ENCODE measurements around the gene CNPY4.

CNPY4 gene

DNA sequence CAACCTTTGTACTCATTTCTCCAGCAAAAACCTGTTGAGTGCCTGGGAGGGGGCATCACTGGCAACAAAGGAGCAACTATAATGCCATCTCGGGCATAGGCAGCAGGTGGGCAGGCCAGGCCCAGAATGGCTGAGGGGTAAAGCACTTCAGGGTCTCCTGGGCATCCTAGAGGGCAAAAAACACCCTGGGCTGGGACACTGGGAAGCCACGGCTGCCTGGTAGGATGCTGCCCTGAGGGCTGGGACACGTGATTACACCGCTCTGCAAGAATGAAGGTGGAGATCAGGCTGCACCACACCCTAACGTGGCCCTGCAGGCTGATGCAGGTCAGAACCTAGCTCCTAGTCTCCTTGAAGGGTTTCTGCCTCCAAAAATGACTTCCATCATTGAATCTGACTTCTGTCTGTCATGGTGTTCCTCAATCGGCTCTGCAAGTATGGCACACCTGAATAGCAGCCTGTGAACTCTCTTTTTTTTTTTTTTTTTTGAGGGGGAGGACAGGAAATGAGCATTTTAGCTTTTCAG, 43.6 kb downstream of the CNPY4 start:
- H3K9me3 Mint-ChIP-seq: no peaks in the 10 kb centered on the region
- peaks cover 26% of the 10 kb centered on the region for H3K27me3 Mint-ChIP-seq
- no peak overlapping the region for H3K27ac Mint-ChIP-seq (ENCODE audit: low read depth)
- H3K36me3 Mint-ChIP-seq (ENCODE audit: insufficient read depth): peaks cover 5% of the 10 kb centered on the region
- peaks cover 30% of the 10 kb centered on the region for H3K4me1 Mint-ChIP-seq
- peak overlapping the region; percentile 50 for H3K4me3 Mint-ChIP-seq
- peak; percentile 10 for ATAC-seq (replicated peaks; ENCODE audit: extremely low read depth, poor library complexity, severe bottlenecking)
- no peak for DNase-seq (ENCODE audit: low spot score in 2 of 2)

DNA sequence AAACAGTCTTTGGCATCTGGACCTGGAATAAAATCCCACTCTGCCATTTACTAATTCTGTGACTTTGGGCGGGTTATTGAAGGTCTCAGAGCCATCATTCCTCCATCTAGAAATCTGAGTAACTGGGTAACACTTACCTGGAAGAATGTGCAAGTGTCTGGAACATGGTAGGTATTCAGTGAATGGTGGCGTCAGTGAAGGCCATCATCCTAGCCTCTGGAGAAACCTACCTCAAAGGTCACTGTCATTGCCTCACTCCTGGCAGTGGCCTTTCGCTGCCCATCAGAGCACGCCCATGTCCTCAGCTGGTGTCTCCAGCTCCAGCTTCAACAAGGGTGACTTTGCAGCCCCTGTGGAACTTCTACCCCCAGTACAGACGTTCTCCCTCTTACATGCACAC, 44.4 kb downstream of the CNPY4 start:
- peaks cover 34% of the 10 kb centered on the region for H3K27me3 Mint-ChIP-seq
- H3K27ac Mint-ChIP-seq (ENCODE audit: low read depth): no peak overlapping the region
- ATAC-seq (replicated peaks; ENCODE audit: extremely low read depth, poor library complexity, severe bottlenecking) (no peak), DNase-seq (ENCODE audit: low spot score in 2 of 2) (no peak)
- no peak overlapping the region for H3K4me3 Mint-ChIP-seq
- H3K4me1 Mint-ChIP-seq: peaks cover 38% of the 10 kb centered on the region
- peaks cover 5% of the 10 kb centered on the region for H3K36me3 Mint-ChIP-seq (ENCODE audit: insufficient read depth)
- no peaks in the 10 kb centered on the region for H3K9me3 Mint-ChIP-seq

DNA sequence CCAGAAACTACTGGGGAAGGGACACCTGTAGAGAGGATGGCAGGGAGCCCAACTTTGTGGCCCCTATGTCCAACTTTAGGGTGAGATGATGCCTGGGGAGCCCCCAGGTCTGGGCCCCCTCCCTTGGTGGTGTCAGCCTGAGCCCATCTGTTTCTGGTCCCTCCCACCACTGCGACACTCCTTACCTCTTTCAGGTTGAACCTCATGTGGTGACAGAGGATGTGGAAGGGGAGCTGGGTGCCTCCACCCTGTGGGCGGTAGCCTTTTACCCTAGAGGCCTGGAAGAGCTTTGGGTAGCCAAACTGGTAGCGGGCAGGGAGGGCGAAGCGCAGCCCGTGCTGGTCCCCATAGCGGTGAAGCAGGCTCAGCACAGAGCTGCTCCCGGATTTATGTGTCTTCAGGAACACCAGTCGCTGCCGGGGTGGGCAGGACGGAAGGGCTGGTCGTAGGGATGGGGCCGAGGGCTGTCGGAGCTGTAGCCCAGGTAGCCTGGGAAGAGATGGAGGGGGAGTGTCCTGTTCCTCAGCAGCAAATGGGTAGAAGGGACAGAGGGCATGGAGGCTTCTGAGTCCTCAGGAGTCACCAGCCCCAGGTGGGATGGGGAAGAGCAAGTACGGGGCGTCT, 47.0 kb downstream of the CNPY4 start:
- H3K4me3 Mint-ChIP-seq: peak overlapping the region; percentile 51
- peaks cover 48% of the 10 kb centered on the region for H3K4me1 Mint-ChIP-seq
- no peaks in the 10 kb centered on the region for H3K9me3 Mint-ChIP-seq
- ATAC-seq (replicated peaks; ENCODE audit: extremely low read depth, poor library complexity, severe bottlenecking) (peak; percentile 35), DNase-seq (ENCODE audit: low spot score in 2 of 2) (no peak)
- H3K36me3 Mint-ChIP-seq (ENCODE audit: insufficient read depth): peaks cover 7% of the 10 kb centered on the region
- H3K27ac Mint-ChIP-seq (ENCODE audit: low read depth): no peak overlapping the region
- H3K27me3 Mint-ChIP-seq: peaks cover 48% of the 10 kb centered on the region

DNA sequence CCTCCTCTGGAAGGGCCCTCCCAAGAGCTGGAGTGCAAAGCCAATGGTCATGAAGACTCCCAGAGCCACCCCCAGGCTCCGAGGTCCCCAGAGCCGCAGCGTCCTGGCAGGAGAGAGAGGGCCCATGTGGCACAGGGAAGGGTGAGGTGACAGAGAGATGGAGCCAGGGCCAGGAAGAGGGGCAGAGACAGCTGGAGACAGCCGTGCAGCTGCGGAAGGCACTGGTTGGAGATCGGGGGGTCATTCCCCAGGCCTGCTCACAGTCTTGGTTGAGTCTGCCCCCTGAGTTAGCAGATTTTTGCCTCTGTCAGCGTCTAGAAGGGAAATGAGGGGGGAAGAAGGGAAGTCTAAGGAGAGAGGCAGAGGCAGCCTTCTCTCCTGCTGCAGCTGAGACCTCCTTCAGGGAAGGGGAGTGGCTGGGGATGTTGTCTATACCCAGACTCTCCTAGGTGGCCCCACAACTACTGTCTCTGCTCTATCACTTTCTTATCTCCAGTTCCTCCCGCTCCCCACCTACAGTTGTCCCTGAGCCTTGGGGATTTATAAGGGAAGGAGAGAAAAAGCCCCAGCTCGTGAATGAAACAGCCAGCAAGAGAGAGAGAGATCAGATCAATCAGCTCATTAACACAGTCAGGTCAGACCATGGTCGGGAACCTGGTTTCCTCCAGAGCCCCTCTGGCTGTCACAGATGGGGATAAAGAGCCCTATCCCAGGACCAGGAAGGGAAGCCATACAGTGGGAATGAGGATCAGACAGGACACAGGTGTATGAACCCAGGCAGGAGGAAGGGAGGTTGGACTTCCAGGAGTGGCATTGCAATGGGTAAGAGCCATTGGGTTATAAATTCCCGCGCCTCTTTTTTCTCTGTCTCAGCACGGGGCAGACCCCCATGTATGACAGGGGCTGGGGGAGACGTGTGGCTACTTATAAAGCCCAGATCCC, 47.8 kb downstream of the CNPY4 start:
- H3K9me3 Mint-ChIP-seq: no peaks in the 10 kb centered on the region
- ATAC-seq (replicated peaks; ENCODE audit: extremely low read depth, poor library complexity, severe bottlenecking): no peak
- no peak for DNase-seq (ENCODE audit: low spot score in 2 of 2)
- peaks cover 48% of the 10 kb centered on the region for H3K27me3 Mint-ChIP-seq
- no peak overlapping the region for H3K27ac Mint-ChIP-seq (ENCODE audit: low read depth)
- H3K4me1 Mint-ChIP-seq: peaks cover 53% of the 10 kb centered on the region
- H3K36me3 Mint-ChIP-seq (ENCODE audit: insufficient read depth): peaks cover 7% of the 10 kb centered on the region
- H3K4me3 Mint-ChIP-seq: peak overlapping the region; percentile 64

DNA sequence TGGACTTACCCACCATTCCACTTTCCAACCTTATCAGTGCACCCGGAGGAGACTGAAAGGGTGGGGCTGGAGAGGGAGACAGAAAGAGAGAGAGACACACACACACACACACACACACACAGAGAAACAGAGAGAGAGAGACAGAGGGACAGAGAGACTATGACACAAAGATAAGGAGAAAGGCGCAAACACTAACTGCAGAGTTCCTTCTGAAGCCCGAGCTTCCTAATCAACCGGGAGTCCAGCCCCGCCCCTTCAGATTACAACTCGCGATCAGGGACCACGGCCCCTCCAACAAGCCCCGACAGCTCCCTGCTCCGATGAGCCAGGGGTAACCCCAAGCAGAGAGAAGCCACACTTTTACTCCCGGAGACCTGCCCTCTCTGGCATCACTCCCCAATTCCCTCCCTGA, 48.5 kb downstream of the CNPY4 start:
- H3K36me3 Mint-ChIP-seq (ENCODE audit: insufficient read depth): peaks cover 7% of the 10 kb centered on the region
- peak overlapping the region; percentile 6 for H3K27ac Mint-ChIP-seq (ENCODE audit: low read depth)
- H3K27me3 Mint-ChIP-seq: peaks cover 48% of the 10 kb centered on the region
- peaks cover 53% of the 10 kb centered on the region for H3K4me1 Mint-ChIP-seq
- DNase-seq (ENCODE audit: low spot score in 2 of 2): no peak
- no peaks in the 10 kb centered on the region for H3K9me3 Mint-ChIP-seq
- peak overlapping the region; percentile 64 for H3K4me3 Mint-ChIP-seq
- no peak for ATAC-seq (replicated peaks; ENCODE audit: extremely low read depth, poor library complexity, severe bottlenecking)

DNA sequence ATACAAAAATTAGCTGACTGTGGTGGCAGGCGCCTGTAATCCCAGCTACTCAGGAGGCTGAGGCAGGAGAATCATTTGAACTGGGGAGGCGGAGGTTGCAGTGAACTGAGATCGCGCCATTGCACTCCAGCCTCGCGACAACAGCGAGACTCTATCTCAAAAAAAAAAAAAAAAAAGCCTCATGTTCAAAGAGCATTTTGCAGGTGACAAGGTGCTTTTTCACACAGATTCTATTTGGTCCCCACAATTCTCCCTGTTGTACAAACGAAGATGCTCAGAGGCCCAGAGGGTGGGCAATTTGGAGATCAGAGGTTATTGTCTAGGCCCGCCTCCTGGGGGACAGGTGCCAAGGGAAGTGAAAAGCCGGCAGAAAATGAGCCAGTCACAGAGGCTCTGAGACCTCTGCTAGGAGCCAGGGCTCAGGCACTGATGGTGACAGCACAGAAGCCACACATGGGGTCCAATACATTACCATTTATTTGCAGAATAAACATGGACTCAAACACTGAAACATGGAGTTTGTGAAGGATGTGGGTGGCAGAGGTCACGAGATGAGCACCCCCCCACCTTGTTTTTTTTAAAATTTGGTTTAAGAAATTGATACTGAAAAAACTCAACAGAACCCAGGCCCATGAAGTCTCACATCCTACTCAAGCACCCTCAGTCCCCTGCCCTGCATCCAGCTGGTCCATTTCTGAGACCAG, 49.9 kb downstream of the CNPY4 start:
- ATAC-seq (replicated peaks; ENCODE audit: extremely low read depth, poor library complexity, severe bottlenecking): no peak
- no peaks in the 10 kb centered on the region for H3K9me3 Mint-ChIP-seq
- peaks cover 48% of the 10 kb centered on the region for H3K27me3 Mint-ChIP-seq
- H3K27ac Mint-ChIP-seq (ENCODE audit: low read depth): no peak overlapping the region
- H3K36me3 Mint-ChIP-seq (ENCODE audit: insufficient read depth): peaks cover 6% of the 10 kb centered on the region
- H3K4me3 Mint-ChIP-seq: peak overlapping the region; percentile 64
- no peak for DNase-seq (ENCODE audit: low spot score in 2 of 2)
- peaks cover 47% of the 10 kb centered on the region for H3K4me1 Mint-ChIP-seq

DNA sequence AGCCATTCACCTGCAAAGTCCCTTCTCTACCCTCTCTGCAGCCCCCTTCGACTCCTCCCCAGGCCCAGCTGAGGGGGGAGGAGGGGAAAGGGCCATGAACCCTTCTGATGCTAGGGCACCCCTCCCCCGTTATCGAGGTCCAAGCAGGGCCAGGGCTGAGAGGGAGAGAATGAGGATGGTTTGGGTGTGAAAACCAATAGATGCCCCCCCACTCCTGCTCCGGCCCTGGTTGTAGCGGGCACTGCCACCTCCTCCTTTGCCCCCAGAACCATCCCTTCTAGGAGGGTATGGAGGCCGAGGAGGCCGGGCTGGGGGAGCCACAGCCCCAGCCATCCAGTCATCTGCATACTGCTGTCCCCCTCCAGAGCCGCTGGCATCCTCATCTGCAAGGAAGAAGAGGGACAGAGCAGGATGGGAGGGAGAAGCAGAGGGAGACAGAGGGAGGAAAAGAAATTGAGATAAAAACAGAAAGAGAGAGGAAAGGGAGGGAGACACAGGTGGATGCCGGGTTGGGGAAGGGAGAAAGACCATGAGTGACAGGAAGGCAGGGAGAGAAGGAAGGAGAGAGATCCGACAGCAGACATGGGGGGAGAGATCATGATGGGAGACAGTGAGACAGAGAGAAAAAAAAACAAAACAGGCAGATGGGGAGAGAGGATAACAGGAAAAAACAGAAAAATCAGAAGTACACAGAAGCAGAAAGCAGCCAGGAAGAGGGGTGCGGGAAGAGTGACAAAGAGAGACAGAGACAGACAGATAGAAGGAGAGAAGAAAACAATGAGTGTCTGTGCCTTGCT, 50.9 kb downstream of the CNPY4 start:
- Mint-ChIP-seq H3K4me1 (peaks cover 47% of the 10 kb centered on the region), H3K9me3 (no peaks in the 10 kb centered on the region), H3K4me3 (peak overlapping the region; percentile 66), H3K27ac (ENCODE audit: low read depth) (peak overlapping the region; percentile 82), H3K36me3 (ENCODE audit: insufficient read depth) (peaks cover 6% of the 10 kb centered on the region), H3K27me3 (peaks cover 48% of the 10 kb centered on the region)
- ATAC-seq (replicated peaks; ENCODE audit: extremely low read depth, poor library complexity, severe bottlenecking) (no peak), DNase-seq (ENCODE audit: low spot score in 2 of 2) (no peak)

DNA sequence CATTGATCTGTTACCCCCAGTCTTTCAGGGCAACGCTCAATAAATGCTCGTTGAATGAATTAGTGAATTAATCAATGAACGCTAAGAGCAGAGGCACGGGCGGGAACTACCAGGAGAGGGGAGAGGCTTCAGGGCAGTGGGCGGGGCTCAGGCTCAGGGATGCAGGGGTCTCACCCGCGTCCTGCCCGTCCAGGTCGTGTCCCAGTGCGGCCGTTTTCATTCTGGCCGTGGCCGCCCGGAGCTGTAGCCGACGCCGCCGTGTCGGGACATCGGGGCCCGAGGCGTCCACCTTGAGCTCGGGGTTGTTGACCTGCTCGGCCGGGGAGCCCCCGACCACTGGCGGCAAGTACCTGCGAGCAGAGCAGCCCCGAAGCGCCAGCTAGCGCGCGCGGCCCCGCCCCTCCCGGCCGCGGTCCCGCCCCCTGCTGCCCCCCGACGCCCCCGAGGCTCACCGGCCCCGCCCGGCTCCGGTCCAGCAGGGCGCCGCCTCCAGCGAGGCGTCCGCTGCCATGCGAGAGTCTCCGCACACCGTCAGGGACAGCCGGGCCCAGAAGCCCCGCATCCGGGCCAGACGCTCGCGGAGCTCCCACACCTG, 51.8 kb downstream of the CNPY4 start:
- Mint-ChIP-seq H3K27ac (ENCODE audit: low read depth) (peak overlapping the region; percentile 82), H3K9me3 (no peaks in the 10 kb centered on the region), H3K36me3 (ENCODE audit: insufficient read depth) (peaks cover 6% of the 10 kb centered on the region), H3K27me3 (peaks cover 41% of the 10 kb centered on the region), H3K4me3 (peak overlapping the region; percentile 66), H3K4me1 (peaks cover 43% of the 10 kb centered on the region)
- no peak for DNase-seq (ENCODE audit: low spot score in 2 of 2)
- ATAC-seq (replicated peaks; ENCODE audit: extremely low read depth, poor library complexity, severe bottlenecking): peak; percentile 66

DNA sequence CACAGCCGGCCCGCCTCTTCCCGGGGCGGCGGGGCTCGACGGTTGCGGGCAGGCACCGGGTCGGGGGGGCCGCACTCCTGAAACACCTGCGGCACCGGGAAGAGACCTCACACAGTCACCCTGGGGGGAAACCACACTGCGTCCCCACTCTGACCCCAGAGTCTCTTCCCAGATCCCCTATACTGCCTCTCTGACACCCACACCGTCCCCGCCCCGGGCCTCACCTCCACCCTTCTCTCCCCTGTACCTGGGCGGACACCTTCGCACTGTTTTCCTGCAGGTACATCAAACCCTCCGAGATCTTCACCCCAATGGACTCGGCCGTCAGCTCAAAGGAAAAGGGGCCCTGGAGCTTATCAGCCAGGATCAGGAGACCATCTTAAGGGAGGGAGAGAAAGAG, 52.4 kb downstream of the CNPY4 start:
- DNase-seq (ENCODE audit: low spot score in 2 of 2): no peak
- peaks cover 43% of the 10 kb centered on the region for H3K4me1 Mint-ChIP-seq
- H3K27me3 Mint-ChIP-seq: peaks cover 34% of the 10 kb centered on the region
- no peaks in the 10 kb centered on the region for H3K9me3 Mint-ChIP-seq
- peaks cover 6% of the 10 kb centered on the region for H3K36me3 Mint-ChIP-seq (ENCODE audit: insufficient read depth)
- peak; percentile 10 for ATAC-seq (replicated peaks; ENCODE audit: extremely low read depth, poor library complexity, severe bottlenecking)
- peak overlapping the region; percentile 76 for H3K4me3 Mint-ChIP-seq
- no peak overlapping the region for H3K27ac Mint-ChIP-seq (ENCODE audit: low read depth)

DNA sequence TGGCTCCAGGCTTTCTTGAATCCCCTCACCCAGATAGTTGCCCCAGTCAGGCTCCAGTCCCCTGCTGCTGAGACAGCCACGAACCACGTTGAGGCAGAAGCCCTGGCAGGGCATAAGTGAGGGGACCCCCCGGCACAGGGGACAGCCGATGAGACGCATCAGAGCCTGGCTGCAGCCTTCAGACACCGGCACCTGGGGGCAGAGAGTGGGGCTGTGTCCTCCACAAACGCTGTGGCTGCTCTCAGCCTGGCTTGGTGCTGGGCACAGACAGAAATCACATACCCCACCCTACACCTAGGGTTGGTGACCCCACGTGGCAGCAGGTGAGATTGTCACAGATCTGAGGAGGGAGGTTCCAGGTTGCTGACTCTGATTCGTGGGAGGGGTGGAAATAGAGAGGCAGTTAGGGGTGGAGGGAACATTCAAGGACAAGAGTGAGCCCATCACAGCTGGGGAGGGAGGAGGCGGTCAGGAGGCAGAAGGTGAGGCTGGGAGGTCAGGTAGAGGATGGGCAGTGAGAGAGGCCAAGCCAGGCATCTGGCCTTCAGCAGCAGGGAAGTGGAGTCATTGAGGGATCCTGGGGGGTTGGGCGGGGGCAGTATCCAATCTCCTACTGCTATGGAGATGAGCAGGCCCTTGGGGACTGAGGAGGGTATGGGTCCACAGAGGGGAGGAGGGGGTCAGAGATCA, 54.5 kb downstream of the CNPY4 start:
- no peak overlapping the region for H3K27ac Mint-ChIP-seq (ENCODE audit: low read depth)
- no peak for DNase-seq (ENCODE audit: low spot score in 2 of 2)
- no peak for ATAC-seq (replicated peaks; ENCODE audit: extremely low read depth, poor library complexity, severe bottlenecking)
- no peaks in the 10 kb centered on the region for H3K9me3 Mint-ChIP-seq
- peaks cover 30% of the 10 kb centered on the region for H3K4me1 Mint-ChIP-seq
- no peak overlapping the region for H3K4me3 Mint-ChIP-seq
- peaks cover 13% of the 10 kb centered on the region for H3K27me3 Mint-ChIP-seq
- H3K36me3 Mint-ChIP-seq (ENCODE audit: insufficient read depth): peaks cover 5% of the 10 kb centered on the region

DNA sequence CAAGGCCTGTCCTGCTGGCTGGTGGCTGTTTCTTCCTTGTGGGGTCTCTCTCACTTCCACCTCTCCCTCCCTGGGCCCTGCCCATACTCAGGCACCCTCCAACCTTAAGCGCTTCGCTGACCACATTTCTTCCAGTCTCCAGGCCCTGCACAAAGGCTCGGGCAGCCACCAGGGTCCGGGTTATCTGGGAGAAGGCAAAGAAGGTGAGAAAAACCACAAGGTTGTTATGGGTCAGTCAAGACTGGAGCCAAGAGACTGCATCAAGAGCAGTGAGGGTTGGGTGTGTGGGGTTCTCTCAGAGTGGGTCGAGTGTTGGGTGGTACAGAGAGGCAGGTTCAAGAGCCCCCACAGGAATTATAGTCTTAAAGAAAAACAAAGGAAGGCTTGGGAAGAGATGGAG, 55.1 kb downstream of the CNPY4 start:
- Mint-ChIP-seq H3K36me3 (ENCODE audit: insufficient read depth) (peaks cover 5% of the 10 kb centered on the region), H3K4me1 (peaks cover 29% of the 10 kb centered on the region), H3K27me3 (peaks cover 13% of the 10 kb centered on the region), H3K9me3 (no peaks in the 10 kb centered on the region), H3K4me3 (no peak overlapping the region), H3K27ac (ENCODE audit: low read depth) (no peak overlapping the region)
- ATAC-seq (replicated peaks; ENCODE audit: extremely low read depth, poor library complexity, severe bottlenecking) (no peak), DNase-seq (ENCODE audit: low spot score in 2 of 2) (no peak)
